ENCODE results near the gene GNB5.

GNB5 gene

GRCh38 chr15:52139599-52140462, 51.4 kb downstream of the GNB5 start:
- DNase-seq = no peak

- no peak for DNase-seq
Observed at GRCh38 chr15:52137432-52138357, 53.5 kb downstream of the GNB5 start.

DNA sequence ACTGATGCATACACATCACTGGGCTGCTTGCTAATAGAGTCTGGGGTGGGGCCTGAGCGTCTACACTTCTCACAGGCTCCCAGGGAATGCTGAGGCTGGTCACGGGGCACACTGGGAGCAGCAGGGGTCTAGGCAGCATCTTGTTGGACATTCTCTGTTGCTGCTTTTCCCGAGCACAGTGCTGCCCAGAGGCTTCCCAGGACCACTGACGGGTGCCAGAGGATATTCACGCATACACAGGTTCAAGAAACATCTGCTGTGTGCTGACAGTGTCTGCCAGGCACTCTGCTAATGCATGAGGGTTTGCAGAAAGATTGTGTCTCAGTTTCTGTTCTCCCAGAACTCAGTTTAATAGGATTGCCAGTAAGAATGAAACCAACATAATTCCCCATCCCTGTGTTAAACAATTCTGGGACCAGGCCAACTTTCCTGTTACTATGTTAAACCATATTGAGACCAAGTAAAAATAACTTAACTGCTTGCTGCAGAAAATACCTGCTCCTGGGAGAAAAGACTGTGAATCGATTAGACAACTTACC, 54.7 kb downstream of the GNB5 start:
- no peak for DNase-seq

DNA sequence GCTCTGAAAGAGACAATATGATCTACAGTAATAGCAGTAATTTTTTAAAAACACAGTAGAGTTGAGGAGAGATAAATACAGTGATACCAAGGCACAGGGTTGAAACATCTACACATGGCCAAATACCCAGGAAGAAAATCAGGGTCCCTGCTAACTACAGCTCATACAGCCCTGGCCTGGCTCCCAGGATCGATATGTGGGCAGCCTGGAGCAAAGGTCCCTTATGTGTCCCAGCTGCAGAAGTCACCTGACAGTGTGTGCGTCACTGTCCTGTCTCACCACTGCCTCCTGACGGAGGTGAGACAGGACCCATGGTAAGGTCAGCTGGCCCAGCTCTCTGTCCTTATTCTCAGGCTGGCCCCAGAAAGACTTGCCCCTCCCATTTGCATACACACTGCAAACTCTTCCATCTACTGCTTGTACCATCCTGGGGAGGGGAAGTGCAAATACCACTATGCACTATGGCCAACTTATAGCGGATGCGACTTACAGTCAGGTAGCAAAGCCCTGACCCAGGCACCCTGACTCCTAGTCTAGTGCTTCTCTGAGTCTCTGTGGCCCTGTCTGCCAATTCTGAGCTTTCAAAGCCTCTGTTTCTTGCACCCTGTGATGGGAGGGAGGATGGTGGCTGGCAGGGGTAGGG, 56.6 kb downstream of the GNB5 start:
- no peak for DNase-seq

DNA sequence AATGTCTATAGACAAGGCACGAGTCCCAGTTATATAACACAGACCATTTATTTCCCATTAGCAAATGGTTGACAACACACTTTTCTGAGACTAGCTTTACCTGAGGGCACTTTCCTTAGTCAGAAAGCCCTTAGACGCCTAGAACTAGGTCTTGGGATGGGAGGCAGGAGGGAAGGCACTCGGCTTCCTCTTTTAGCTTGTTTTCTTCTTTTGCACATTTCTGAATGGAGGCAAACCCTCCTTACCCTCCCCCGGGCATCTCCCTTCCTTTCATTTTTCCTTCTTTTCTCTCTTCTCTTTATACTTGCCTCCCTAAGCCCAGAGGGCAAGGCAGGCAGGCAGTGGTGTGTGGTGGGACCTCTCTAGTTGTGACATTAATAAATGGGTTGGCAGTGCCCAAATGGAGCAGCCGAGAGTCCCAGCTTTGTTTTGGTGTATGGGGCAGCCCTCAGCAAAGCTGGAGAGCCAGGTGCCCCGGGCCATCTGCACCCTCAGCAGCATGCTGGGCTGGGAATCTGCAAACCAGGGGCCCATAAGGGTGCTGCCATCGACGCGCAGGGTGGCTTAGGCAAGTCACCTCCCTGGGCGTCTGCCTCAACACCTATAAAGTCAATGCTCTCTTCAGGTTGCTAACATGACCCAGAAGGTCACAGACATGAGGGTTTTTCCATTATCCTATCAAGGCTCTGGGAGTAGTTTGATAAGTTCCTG, 57.5 kb downstream of the GNB5 start:
- DNase-seq = no peak

DNA sequence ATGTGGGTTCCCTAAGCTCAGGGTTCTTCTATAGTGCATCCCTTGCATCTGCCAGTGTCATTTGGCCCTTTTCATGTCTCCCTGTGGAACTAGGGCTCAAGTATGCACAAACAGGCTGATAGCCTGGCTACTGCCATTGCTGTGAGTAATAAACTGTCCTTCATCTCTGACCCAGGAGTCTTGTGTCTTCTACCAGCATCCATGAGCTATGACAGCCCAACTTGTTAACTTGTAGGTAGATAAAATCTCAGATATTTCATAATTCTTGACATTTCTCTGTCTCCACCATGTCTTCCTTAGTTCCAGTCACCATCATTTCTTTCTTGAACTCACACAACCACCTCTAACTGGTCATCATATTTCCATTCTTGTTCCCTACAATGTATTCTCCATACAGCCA, 59.1 kb downstream of the GNB5 start:
- DNase-seq = no peak

DNA sequence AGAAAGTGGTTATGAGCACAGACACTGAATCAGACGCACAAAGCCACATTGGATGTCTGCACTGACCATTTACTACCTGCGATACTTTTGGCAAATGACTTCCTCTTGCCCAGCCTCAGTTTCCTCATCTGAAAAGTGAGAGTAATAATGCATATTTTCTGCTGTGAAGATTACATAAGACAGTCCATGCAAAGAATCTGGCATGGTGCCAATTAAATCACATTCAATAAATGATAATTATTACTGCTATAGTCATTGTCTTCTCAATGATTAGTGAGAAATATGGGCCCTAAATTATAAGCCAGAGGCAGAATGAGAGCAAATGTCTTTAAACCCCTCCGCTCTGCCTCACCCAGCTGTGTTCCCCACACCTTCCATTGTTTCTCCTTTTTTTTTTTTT, 62.6 kb downstream of the GNB5 start:
- no peak for DNase-seq

DNA sequence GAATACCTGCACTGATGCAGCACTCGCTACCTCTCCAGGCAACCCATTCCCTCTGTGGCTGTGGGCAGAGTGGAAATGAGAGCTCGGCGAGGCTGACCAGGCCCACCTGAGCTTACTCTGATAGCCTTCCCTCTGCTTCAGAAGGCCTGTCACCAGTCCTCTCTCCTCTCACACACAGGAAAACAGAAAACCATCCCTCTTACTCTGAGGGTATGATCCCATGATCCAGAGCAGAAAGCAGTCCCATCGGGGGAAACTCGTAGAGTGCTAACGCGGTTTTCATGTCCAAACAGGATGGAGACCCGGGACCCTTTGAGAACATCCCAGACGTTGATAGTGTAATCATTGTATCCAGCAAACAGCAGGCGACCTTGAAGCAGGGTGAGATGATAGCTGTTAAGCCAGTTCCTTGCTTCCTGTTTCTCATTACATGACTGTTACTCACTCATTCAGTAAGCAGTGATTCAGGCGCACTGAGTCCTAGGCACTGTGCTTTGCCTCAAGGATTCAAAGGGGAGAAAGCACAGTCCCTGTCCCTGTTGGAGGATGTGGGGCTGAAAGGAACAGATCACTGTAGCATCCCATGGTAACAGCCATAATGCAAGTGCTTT, 66.8 kb downstream of the GNB5 start:
- no peak for DNase-seq

DNA sequence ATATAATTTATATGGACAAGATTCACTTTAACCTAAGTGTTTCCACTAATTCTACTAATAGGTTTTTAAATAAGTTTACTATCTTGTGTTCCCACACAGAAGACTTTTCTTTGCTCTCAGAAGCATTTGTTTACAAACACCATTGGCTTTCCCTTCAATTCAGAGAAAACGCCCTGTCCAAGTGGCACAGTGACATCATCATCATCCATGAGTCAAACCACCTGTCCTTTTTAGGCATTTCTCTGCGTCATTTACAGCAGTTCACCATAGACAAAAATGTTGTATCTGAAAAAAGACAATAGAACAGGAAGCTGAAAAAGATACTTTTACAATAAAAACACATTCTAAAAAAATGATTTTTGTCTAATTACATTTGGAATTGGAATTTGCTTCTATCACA, 69.3 kb downstream of the GNB5 start:
- DNase-seq = no peak

DNA sequence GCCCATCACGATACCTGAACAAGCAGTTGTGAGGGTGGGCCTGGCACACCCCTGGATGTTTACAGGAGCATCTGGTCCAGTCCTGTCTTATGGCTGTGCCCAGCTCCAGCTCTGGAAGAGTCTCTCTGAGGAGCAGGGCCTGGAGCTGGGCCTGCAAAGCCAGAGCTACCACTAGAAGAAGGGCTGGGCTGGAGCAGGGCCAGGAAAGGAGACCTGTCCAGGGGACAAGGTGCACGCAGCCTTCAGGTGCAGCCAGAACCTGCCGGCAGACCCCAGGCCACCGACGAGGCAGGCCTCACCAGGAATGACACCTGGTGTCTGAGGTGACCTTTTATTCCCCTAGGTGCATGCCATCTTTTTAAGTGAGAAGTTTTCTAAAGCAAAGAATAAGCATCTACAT, 70.2 kb downstream of the GNB5 start:
- DNase-seq = no peak

DNA sequence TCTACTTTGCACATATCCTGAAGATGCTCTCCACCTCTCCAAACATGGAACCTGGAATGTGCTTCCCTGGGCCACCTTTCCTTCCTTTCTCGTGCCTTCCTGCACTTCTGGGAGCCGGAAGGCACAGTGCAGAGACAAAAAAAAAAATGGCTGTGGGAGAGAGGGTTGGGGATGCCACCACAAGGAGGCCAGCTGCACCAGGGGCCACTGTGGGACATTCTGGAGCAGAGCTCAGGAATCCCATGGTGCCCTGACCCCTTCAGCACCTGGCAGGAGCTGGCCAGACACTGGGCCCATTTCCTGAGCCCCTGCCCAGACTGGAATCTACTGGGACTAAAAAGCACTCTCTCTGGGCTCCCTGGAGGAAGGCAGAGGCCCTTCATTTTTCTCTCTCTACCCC, 70.7 kb downstream of the GNB5 start:
- no peak for DNase-seq

GRCh38 chr15:52118969-52119749, 72.0 kb downstream of the GNB5 start:
- no peak for DNase-seq

- DNase-seq = no peak
Observed at GRCh38 chr15:52117549-52117948, 73.6 kb downstream of the GNB5 start.

- DNase-seq = no peak
Observed at GRCh38 chr15:52115598-52116427, 75.4 kb downstream of the GNB5 start.

GRCh38 chr15:52114261-52115055, 76.7 kb downstream of the GNB5 start:
- no peak for DNase-seq

- DNase-seq = no peak
Observed at GRCh38 chr15:52113708-52114107, 77.5 kb downstream of the GNB5 start.

GRCh38 chr15:52113235-52113634, 78.0 kb downstream of the GNB5 start:
- no peak for DNase-seq

GRCh38 chr15:52112203-52112750, 78.9 kb downstream of the GNB5 start:
- no peak for DNase-seq

Data from DMS153 (cell line).